AG04449 (cell line): ENCODE results near the gene TDRD7.

Experiments used
- CTCF ChIA-PET: fragments of 350-600 bp; formaldehyde crosslinking; extraction: SDS; loops from one replicate; lab custom pipeline; 2021; ENCODE audit warnings: antibody characterized with exemption; lab: Yijun Ruan, JAX
- POLR2A ChIA-PET: fragments of 400-600, 350-600 bp; formaldehyde crosslinking; extraction: SDS; loops from one replicate; lab custom pipeline; 2020; ENCODE audit warnings: antibody characterized with exemption, inconsistent platforms; lab: Yijun Ruan, JAX
- DNase-seq: peaks from one replicate; pipeline ENCODE4 v3.0.0-alpha.2; 2010; ENCODE audit warnings: low read depth, low spot score
- H3K4me3 ChIP-seq: 2 replicates; pipeline ENCODE4 v1.5.1; 2011; ENCODE audit warnings: low read depth, mild to moderate bottlenecking, control low read depth, low read length
- TF ChIP-seq, protein P1 (sequence below): IDR thresholded peaks from one replicate; pipeline ENCODE4 v1.5.1; 2011; ENCODE audit warnings: mild to moderate bottlenecking, moderate library complexity, low read length, control low read depth, inconsistent platforms; ENCODE audit not compliant: insufficient read depth; ENCODE audit errors: missing control alignments

The TDRD7 gene

DNA sequence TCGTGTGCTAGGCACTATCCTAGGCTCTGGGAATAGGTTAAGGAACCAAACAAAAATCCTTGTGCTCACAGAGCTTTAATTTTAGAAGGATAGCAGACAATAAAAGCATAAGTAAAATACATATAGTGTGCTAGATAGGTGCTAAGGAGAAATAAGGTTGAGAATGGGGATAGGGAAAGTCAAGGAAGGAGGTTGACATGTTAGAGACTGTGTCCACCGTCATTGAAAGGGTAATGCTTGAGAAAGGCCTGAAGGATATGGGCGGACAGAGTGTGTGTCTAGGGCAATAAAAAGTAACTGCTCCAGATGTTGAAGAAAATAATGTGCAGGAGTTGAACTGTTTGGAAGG lies 482 bp upstream of the TDRD7 start:
- TF ChIP-seq, protein P1, sequence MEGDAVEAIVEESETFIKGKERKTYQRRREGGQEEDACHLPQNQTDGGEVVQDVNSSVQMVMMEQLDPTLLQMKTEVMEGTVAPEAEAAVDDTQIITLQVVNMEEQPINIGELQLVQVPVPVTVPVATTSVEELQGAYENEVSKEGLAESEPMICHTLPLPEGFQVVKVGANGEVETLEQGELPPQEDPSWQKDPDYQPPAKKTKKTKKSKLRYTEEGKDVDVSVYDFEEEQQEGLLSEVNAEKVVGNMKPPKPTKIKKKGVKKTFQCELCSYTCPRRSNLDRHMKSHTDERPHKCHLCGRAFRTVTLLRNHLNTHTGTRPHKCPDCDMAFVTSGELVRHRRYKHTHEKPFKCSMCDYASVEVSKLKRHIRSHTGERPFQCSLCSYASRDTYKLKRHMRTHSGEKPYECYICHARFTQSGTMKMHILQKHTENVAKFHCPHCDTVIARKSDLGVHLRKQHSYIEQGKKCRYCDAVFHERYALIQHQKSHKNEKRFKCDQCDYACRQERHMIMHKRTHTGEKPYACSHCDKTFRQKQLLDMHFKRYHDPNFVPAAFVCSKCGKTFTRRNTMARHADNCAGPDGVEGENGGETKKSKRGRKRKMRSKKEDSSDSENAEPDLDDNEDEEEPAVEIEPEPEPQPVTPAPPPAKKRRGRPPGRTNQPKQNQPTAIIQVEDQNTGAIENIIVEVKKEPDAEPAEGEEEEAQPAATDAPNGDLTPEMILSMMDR, result no peak
- ChIA-PET CTCF (interaction anchor here (0.6 to 7.4 kb wide), 24 partner anchors 8 to 555 kb away, joined by 3 to 83 read pairs (median 4); partner anchors contain the start of gene TMOD1), POLR2A (no interaction called here)
- H3K4me3 ChIP-seq, result peak overlapping the region; percentile 69
- DNase-seq, result no peak

DNA sequence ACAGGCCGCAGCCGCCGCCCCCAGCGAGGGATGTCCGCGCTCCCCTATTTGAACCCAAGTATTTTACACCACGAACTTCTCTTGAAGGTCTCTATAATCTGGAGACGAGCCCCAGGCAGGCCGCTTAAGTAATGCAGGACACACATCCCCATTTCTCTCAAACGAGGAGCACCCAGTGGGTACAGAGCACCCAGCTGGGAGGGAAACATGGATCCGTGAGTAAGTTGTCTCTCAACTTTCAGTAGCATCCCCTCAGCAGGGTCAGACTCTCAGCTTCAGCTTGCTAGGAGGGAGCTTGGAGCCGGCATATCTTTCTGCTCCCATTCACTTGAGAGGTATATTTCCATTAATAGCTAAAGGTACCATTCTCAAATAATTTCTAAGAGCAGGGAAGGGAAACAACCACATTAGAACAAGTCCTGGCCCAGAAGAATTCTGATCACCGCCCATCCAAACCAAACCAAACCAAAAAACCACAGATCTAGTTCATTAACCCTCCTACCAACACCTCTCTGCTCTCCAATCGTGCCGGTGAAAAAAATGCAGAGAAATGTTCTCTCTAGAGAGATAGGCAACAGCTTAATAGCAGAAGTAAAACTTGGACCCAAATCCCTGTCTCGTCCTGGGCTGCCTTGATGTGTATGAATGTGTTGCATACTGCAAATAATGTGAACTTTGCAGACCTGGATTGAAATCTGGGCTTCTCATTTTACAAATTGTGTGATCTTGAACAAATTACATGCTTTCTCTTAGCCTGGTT lies 910 bp downstream of the TDRD7 start:
- TF ChIP-seq, protein P1, result no peak
- CTCF ChIA-PET, result interaction anchor here (0.6 to 7.4 kb wide), 21 partner anchors 9 to 559 kb away, joined by 3 to 83 read pairs (median 4); partner anchors contain the start of gene ZNF782
- DNase-seq, result no peak
- H3K4me3 ChIP-seq, result peak overlapping the region; percentile 69
- POLR2A ChIA-PET, result no interaction called here

DNA sequence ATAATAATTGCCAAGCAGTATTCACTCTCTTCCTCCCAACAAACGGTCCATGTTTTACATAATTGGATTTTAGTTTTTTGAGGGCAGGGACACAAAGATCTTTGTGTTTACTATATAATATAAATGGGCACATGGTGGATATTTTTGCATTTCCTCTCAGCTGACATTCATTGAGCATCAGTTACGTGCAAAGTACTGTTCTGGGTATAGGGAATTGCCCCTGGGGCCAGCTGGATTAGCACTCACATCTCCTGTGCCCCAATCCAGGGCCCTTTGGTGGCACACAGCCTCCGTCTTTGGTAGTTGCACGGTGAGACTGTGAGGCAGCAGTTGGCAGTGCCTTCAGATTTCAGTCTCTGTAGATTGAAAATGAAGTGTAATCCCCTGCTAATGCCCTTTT lies 1.6 kb downstream of the TDRD7 start:
- TF ChIP-seq, protein P1, result no peak
- DNase-seq, result no peak
- H3K4me3 ChIP-seq, result no peak overlapping the region
- ChIA-PET CTCF (interaction anchor here (1.6 to 7.4 kb wide), 4 partner anchors 12 to 556 kb away, joined by 6 to 83 read pairs (median 17); no protein-coding TSS in a partner anchor), POLR2A (no interaction called here)

DNA sequence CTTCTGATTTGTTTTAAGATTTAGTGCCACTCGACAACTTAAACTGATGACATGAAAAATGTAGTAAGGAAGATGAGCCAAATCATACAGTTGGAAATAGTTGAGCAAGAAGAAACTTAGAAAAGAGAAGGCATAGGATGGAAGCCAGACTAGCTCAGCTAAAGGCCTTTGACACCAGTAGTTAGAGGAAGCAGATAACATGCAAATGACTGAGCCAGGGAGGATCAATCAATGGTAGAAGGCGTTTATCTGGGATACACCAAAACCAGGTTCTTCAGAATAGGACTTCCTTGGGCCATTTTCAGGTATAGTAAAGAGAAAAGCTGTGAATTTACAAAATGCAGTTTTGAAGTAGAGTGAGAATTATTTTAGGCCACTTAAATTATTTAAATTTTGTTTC lies 3.2 kb downstream of the TDRD7 start:
- no peak for DNase-seq
- H3K4me3 ChIP-seq, result no peak overlapping the region
- ChIA-PET POLR2A (no interaction called here), CTCF (interaction anchor here (0.6 to 7.4 kb wide), 5 partner anchors 9 to 558 kb away, joined by 3 to 83 read pairs (median 3); no protein-coding TSS in a partner anchor)
- TF ChIP-seq, protein P1, result no peak

DNA sequence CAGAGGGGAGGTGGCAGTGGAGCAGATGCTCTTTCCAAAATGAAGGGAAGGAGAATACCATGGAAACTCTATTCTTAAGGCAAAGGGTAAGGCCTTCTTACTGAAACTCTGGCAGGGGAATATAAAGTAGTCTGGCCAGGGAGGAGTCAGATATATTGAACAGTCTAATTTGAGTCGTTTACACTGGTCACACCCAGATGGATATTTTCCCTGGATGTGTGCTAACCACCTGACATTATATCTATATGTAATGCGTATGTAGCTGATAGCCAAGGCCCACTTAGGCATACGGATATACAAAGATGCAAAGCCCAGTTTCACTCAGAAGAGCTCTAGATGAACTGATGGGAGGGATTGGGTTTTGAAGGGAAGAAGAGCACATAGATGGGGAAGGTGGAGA lies 7.0 kb downstream of the TDRD7 start:
- CTCF ChIA-PET, result interaction anchor here (0.6 to 2.3 kb wide), 6 partner anchors 8 to 562 kb away, joined by 3 to 9 read pairs (median 3); no protein-coding TSS in a partner anchor
- TF ChIP-seq, protein P1, result no peak
- POLR2A ChIA-PET, result no interaction called here
- no peak for DNase-seq
- no peak overlapping the region for H3K4me3 ChIP-seq

DNA sequence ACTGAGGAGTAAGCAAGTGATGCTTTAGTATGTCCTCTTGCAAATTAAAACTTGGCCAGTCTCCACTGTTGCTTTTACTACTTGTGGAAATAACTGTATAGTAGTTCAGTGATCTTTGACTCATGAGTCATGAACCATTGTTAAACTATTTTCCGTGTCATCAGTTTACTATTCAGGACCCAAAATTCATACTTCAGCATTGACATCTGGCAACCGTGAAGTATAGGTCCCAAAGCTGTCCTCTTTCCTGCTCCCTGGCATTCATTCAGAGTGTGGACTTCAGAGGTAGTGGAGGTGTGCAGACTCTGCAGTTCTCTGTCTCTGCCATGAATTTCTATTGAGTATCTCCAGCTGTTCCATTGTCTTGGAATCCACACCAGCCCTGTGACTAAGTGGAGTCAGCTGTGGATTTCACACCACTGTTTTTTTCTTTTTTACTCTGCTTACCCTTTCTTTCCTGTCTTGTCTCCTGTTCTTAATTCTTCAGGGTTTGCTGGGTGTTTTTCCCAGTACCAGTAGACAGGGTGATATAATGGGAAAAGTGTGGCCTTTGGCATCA lies 7.5 kb downstream of the TDRD7 start:
- ChIA-PET POLR2A (no interaction called here), CTCF (interaction anchor here (0.6 to 2.3 kb wide), 7 partner anchors 9 to 196 kb away, joined by 3 to 9 read pairs (median 3); no protein-coding TSS in a partner anchor)
- TF ChIP-seq, protein P1, result no peak
- H3K4me3 ChIP-seq, result no peak overlapping the region
- no peak for DNase-seq
